Stimulated activated CD8-positive, alpha-beta memory T cell treated with anti-CD3 and anti-CD28 coated beads, Interleukin-7, amount 100 ng/mL, for 4 hours (primary cell): Measurements from ENCODE around the gene NR2C2AP.
"Not testable (repeated sequence)": the region's sequence is repeated elsewhere in the genome, so short reads cannot be mapped to it uniquely, and the experiment has no call there.

ENCODE experiments used
- DNase-seq, 2 donors: peaks; one replicate each; pipeline ENCODE4 v3.0.0-alpha.2; 2020; ENCODE audit warnings: low read depth in 2 of 2

The NR2C2AP gene

GRCh38 chr19:19203012-19203856 is at the start of gene NR2C2AP:
TSS of gene NR2C2AP (minus strand) at chr19:19203414. CDS start at chr19:19203060, 354 bp downstream.
- DNase-seq = peak; percentile 86 to 89

GRCh38 chr19:19250196-19250801 is 47.1 kb upstream of the NR2C2AP start:
- DNase-seq = no peak

GRCh38 chr19:19240476-19240875 is 37.3 kb upstream of the NR2C2AP start:
- DNase-seq = no peak

- no peak for DNase-seq
Measured at GRCh38 chr19:19239675-19240074, 36.5 kb upstream of the NR2C2AP start.

- DNase-seq = no peak
Measured at GRCh38 chr19:19238126-19238894, 35.1 kb upstream of the NR2C2AP start.

GRCh38 chr19:19236173-19236572 is 33.0 kb upstream of the NR2C2AP start:
- DNase-seq = no peak

- no peak for DNase-seq
Measured at GRCh38 chr19:19234220-19234816, 31.1 kb upstream of the NR2C2AP start.

GRCh38 chr19:19232261-19232721 is 29.1 kb upstream of the NR2C2AP start:
- DNase-seq = no peak

- no peak for DNase-seq
Measured at GRCh38 chr19:19230999-19231398, 27.8 kb upstream of the NR2C2AP start.

- DNase-seq = no peak
Measured at GRCh38 chr19:19229701-19230100, 26.5 kb upstream of the NR2C2AP start.

- no peak for DNase-seq
Measured at GRCh38 chr19:19227217-19227616, 24.0 kb upstream of the NR2C2AP start.

GRCh38 chr19:19226663-19227062 is 23.4 kb upstream of the NR2C2AP start:
- no peak for DNase-seq

- no peak for DNase-seq
Measured at GRCh38 chr19:19226204-19226603, 23.0 kb upstream of the NR2C2AP start.

GRCh38 chr19:19224852-19225494 is 21.8 kb upstream of the NR2C2AP start:
- peak; percentile 29 to 69 for DNase-seq

- DNase-seq = no peak
Measured at GRCh38 chr19:19224150-19224851, 21.1 kb upstream of the NR2C2AP start.

- no peak for DNase-seq
Measured at GRCh38 chr19:19223636-19224035, 20.4 kb upstream of the NR2C2AP start.

- no peak for DNase-seq
Measured at GRCh38 chr19:19223060-19223459, 19.8 kb upstream of the NR2C2AP start.

GRCh38 chr19:19221000-19221399 is 17.8 kb upstream of the NR2C2AP start:
- DNase-seq = not testable (repeated sequence)

- no peak for DNase-seq
Measured at GRCh38 chr19:19218911-19219310, 15.7 kb upstream of the NR2C2AP start.

- DNase-seq = no peak
Measured at GRCh38 chr19:19217099-19217498, 13.9 kb upstream of the NR2C2AP start.

GRCh38 chr19:19215792-19216191 is 12.6 kb upstream of the NR2C2AP start:
- no peak for DNase-seq
